GM19239 (cell line): ENCODE data around the gene USP13.
"Not testable (repeated sequence)": the region's sequence is repeated elsewhere in the genome, so short reads cannot be mapped to it uniquely, and the experiment has no call there.

Experiments
- DNase-seq: peaks from one replicate; pipeline ENCODE4 v3.0.0; 2011; ENCODE audit warnings: low spot score; ENCODE audit not compliant: insufficient read length
- FAIRE-seq: peaks from 2 replicates; lab custom pipeline; 2011; peaks lifted over from hg19 to GRCh38; lab: Jason Lieb, UNC

The USP13 gene, protein sequence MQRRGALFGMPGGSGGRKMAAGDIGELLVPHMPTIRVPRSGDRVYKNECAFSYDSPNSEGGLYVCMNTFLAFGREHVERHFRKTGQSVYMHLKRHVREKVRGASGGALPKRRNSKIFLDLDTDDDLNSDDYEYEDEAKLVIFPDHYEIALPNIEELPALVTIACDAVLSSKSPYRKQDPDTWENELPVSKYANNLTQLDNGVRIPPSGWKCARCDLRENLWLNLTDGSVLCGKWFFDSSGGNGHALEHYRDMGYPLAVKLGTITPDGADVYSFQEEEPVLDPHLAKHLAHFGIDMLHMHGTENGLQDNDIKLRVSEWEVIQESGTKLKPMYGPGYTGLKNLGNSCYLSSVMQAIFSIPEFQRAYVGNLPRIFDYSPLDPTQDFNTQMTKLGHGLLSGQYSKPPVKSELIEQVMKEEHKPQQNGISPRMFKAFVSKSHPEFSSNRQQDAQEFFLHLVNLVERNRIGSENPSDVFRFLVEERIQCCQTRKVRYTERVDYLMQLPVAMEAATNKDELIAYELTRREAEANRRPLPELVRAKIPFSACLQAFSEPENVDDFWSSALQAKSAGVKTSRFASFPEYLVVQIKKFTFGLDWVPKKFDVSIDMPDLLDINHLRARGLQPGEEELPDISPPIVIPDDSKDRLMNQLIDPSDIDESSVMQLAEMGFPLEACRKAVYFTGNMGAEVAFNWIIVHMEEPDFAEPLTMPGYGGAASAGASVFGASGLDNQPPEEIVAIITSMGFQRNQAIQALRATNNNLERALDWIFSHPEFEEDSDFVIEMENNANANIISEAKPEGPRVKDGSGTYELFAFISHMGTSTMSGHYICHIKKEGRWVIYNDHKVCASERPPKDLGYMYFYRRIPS

DNA sequence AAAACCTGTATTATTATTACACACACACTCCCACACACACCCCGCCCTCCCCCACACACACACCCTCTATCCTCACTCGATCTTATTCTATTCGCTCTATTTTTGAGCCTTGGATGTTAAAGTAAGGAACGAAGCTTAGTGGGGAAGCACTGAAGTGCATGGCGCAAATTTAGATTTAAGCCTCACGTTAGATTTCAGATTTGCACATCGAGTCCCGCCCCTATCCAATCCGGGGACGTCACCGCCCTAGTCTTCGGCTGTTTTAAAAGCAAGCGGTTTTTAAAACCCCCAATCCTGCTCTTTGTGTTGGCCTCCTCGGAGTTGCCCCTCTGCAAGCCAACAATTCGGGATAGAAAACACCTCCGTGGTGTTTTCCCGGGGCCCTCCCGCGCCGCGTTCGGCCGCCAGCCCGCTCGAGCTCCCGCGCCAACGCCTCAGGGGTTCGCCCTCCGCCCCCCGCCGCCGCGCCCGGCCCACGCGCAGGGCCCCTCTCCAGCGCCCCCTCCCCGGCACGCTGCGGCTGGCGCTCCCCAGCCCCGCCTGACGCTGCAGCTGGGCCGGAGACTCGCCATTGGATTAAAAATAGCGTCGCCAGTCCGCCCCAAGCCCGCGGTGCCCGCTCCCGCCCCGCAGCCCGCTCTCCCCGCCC lies at the start of gene USP13:
Gene USP13, plus strand, starts transcription at position 594 of the 649 bp plus-strand sequence. CDS start 186 bp downstream, outside the sequence.
- peak; percentile 61 for DNase-seq

DNA sequence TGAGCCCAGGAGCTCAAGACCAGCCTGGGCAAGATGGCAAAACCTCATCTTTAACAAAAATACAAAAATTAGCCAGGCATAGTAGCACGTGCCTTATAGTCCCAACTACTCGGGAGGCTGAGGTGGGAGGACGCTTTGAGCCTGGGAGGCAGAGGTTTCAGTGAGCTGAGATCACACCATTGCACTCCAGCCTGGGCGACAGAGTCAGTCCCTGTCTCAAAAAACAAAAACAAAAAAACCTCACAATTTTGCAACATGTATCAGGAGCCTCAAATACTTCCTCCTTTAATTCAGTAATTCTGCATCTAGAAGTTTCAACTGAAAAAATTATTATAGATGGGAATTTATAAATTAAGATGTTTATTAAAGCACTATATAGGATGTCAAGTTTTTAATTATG lies 49.5 kb upstream of the USP13 start:
- FAIRE-seq (no peak), DNase-seq (no peak)

More for the DNA sequence above, at the start of gene USP13:
- FAIRE-seq, result peak; percentile 60

DNA sequence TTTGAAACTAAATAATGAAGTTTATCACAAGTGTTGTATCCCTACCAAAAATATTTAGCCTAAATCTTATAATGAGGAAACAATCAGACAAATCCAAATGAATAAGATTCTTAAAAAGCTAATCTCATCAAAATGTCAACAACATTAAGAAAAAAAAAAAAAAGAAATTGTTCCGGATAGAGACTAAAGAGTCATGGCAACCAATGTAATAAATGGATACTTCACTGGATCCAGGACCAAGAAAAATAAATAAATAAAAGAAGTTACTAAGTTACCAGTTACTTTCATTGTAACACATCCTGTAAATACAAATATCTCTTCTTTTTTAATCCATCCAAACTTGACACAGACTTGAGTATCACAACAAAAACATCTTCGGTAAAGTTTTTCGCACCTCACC lies 49.0 kb upstream of the USP13 start:
- DNase-seq (no peak), FAIRE-seq (no peak)

DNA sequence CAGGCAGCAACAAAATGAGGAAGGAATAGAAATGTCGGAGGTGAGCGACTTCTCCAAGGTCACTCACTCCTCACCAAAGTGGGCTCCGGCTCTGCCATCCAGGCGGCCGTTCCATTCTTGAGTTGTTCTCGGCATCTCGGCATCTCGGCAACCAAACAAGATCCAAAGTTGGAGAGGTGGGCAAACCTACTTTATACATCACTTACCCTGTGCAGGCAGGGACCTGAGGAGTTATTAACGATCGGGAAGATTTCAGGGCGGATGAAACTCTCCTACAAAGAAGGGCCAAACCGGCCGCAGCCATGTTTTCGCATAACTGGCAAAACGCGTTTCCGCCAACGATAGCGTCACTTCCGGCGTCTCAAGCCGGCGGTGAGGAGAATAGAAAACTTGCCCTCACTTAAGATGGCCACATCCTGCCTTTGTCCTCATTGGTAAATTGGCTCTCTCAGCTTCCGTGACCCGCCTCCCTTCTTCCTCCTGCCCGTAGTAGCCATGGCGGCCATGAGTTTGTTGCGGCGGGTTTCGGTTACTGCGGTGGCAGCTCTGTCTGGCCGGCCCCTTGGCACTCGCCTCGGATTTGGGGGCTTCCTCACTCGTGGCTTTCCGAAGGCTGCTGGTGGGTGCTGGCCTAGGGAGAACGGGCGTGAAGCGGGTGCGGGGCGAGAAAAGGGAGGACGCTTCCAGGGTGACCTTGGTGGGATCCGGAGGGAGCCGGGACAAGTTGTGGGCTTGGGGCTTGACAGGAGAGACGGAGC lies 48.3 kb upstream of the USP13 start, which contains the start of the genes MRPL47 and NDUFB5:
Gene MRPL47, minus strand, starts transcription at position 318 of the 758 bp plus-strand sequence. Its CDS starts 14 bp downstream, at position 304.
Gene NDUFB5, plus strand, starts transcription at position 474 of the 758 bp plus-strand sequence. Its CDS starts 22 bp downstream, at position 496.
- DNase-seq (peak; percentile 70), FAIRE-seq (peak; percentile 90)

DNA sequence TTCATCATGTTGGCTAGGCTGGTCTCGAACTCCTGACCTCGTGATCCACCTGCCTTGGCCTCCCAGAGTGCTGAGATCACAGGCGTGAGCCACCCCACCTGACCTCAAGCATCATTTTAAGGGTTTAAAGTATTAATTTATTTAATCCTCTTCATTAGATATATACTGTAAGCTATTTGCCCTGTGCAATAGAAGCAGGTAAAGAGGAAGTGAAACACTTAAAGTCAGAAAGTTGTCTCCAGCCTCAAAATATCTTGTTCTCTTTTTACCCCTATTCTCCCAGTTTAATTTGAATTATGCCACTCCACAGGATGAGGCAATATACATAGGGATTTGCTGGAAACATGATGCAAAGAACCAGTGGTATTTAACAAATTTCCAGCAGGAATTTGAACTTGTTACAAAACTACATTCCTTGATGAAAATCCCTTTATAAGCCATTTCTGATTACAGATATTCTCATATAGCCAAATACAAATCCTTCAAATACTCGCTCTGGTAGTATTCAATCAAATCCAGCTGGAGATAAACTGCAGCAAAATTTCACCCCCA lies 46.2 kb upstream of the USP13 start:
- DNase-seq (no peak), FAIRE-seq (no peak)

DNA sequence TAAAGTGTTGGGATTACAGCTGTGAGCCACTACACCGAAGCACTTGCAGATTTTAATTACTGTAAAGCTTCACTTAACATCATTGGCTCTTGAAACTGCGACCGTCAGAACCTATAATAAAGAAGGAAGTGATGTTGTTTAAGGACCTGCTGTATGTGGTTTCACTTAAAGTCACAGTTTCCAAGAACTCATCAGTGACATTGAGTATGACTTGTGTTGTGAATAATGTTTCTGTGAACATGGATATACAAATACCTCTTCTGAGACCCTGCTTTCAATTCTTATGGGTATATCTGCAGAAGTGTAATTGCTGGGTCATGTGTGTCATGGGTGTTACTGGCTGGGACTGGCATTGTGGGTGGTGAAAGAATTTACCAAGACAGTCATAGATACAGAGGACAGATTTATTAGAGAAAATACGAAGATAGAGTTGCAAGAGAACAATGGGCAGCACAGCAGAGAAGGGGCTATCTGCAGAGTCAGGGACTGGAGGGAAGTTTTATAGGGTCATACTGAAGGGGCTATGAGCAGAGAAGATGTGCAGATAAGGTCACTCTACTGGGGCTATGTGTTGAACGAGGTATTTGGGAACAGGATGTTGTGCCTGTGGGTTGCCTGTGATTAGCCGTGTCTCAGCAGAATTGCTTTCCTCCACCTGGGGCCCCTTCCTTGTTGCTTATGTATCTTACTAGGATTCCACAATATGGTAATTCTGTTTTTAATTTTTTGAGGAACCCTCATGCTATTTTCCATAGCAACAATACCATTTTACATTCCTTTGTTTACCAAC lies 43.7 kb upstream of the USP13 start:
- DNase-seq, result no peak
- peak; percentile 70 for FAIRE-seq

DNA sequence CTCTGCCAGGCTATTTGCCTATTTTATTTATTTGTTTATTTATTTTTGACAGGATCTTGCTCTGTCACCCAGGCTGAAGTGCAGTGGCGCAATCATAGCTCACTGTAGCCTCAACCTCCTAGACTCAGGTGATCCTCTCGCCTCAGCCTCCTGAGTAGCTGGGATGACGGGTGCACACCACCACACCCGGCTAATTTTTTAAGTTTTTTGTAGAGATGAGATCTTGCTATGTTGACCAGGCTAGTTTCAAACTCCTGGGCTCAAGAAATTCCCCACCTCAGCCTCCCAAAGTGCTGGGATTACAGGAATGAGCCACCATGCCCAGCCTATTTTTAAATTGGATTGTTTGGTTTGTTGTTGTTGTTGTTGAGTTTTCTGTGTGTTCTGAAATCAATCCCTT lies 42.8 kb upstream of the USP13 start:
- DNase-seq (no peak), FAIRE-seq (no peak)

DNA sequence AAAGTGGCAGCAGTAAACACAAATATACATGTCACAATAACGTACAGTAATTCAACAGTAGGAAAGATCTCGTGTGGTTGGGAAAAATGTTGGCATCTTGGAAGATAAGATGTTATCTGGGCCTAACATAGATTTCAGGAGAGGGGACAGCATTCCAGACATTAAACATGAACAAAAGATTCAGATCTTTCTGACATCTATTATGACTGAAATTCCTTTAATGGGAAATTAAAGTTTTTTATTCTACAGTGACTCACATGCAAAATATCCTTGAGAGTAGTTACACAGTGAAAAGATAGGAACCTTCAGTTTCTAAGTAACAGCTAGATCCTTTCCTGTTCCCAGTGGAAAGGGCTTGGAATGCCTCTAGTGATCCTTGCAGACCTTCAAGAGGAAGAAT lies 39.0 kb upstream of the USP13 start:
- no peak for FAIRE-seq

DNA sequence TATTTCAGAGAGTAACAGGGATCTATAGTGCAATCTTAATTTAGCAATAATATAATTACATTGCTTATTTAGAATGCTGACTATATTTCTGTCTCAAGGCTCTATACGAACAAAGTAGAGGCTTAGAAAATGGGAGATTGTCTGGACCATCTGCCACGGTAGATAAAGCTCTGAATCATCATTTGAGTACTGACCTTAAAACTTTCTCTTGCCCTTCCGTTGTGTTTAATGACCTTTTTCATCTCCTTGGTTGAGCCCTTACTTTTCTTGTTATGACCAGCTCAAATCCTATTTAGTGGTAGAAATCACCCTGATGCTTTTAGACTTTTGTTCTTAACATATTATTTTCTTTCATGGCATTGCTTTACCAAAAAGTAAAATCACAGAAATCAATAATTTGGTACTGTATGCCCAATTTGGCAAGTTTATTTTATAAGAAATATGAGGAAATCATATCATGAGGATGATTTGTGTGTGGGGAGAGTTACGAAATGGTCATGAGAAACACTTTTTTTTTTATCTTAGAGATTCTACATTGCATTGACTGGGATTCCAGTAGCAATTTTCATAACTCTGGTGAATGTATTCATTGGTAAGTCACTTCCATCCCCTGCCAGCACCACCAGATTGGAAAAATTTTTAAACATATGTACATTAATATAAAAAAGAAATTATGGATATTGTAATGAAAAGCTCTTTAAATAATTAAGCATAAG lies 37.2 kb upstream of the USP13 start:
- no peak for DNase-seq
- no peak for FAIRE-seq

More for the DNA sequence above, 39.0 kb upstream of the USP13 start:
- no peak for DNase-seq

DNA sequence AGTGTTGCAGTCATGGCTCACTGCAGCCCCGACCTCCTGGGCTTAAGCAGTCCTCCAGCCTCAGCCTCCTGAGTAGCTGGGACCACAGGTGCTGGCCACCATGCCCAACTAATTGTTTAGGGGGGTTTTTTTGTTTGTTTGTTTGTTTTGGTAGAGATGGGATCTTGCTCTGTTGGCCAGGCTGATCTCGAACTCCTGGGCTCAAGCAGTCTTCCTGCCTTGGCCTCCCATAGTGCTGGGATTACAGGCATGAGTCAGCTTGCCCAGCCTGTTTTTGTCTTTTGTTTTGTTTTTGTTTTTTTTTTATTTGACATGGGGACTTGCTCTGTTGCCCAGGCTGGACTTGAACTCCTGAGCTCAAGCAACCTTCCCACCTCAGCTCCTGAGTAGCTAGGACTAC lies 30.8 kb upstream of the USP13 start:
- DNase-seq, result no peak
- no peak for FAIRE-seq

DNA sequence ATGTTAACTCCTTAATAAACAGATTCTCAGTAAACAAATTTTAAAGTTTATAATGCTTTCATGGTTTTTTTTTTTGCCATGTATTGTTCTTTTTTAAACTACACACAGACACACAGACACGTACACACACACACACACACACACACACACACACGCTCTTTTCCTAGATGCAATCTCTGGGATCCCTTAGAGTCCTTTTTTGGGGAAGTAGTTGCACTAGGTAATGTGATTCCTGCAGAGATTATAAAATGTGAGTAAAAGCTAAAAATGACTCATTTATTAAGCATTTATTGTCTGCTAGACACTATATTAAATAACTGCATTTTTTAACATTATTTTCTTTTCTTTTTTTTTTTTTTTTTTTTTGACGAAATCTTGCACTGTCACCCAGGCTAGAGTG lies 28.4 kb upstream of the USP13 start:
- DNase-seq (no peak), FAIRE-seq (no peak)

DNA sequence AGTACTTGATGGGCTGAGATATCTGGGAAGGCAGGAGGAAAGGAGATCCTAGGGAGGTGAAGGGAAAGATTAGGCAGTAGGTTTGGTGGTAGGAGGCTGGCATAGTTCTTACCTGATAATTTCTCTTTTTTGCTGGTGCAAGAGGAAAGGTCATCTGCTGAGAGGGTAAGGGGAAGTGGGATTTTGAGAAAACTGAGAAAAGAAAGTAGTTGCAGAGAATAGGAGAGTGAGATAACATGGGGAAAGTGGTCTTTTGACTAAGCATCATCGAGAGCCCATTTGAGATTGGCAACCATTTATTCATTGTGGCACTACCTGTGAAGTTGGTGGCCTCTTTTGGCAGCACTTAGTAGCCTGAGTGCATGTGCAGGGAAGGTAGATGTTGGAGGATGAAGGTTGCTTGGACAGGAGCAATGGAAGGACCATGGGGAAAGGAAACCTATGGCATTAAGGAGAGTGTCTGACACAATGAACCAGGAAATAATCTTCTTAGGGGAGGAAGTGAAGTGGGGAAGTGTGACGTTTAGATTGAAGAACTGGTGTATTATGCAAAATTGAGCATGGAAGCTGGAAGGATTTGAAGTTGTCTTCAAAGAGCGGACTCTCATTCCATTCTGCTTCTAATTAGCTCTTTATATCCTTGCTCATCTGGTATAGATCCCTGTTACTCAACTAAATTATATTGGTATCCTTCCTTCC lies 21.9 kb upstream of the USP13 start:
- FAIRE-seq (peak; percentile 4), DNase-seq (no peak)

DNA sequence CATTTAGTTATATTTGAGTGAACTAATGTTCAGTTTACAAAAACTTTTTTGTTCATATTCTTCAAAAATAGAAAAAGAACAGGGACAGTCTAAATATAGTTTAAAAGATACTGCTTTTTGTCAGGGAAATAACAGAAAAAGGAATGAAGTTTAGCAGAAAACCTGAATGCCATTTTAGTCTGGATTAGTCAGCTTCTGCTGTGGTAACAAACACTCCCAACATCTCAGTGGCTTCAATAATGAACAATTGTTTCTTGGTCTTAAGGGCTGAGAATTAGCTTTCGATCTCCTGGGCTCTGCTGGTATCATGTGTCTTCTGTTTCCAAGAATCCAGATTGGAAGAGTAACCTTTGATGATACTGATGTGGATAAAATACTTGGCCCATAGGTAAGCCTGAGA lies 12.4 kb upstream of the USP13 start:
- DNase-seq, result no peak
- no peak for FAIRE-seq

DNA sequence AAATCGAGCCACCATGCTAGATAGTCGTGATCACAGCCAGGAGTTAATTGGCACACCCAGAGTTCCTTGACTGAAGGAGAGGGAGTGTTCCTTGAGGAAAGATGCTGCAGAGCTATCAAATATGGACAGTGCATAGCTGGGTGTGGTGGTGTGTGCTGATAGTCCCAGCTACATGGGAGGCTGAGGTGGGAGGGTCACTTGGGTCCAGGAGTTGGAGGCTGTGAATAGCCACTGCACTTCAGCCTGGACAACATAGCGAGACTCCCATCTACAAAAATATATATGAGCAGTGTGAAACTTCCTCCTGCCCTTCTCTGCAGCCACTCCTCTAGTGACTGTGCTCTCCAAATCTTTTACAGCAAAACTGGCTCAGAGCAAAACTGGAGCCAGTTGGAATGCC lies 10.0 kb upstream of the USP13 start:
- DNase-seq, result no peak
- no peak for FAIRE-seq

DNA sequence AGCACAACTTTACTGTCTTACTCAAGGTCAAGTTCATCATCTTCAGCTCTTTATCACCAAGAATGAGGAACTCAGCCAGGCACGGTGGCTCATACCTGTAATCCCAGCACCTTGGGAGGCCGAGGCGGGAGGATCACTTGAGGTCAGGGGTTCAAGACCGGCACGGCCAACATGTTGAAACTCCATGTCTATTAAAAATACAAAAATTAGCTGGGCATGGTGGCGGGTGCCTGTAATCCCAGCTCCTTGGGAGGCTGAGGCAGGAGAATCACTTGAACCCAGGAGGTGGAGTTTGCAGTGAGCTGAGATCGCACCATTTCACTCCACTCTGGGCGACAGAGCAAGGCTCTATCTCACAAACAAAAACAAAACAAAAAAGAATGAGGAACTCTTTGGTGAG lies 9.0 kb upstream of the USP13 start:
- not testable (repeated sequence) for FAIRE-seq

DNA sequence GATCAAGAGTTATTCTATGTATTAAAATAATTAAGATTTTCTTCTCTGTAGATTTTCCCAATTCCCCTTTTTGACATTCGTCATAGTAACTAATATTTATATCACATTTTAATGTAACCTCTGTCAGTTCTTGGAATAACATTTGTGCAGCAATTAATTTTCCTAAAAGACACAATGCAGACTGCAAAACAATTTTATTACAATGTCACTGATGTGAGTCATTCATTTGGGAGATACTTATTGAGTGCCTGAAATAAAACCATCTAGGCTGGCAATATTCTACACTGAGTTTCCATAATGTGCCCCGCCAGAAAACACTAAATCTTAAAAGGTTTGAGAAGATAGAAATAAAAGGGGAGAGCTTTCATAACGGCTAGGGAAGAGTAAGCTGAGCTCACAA lies 6.7 kb upstream of the USP13 start:
- FAIRE-seq (no peak), DNase-seq (no peak)

More for the DNA sequence above, 9.0 kb upstream of the USP13 start:
- DNase-seq, result not testable (repeated sequence)

DNA sequence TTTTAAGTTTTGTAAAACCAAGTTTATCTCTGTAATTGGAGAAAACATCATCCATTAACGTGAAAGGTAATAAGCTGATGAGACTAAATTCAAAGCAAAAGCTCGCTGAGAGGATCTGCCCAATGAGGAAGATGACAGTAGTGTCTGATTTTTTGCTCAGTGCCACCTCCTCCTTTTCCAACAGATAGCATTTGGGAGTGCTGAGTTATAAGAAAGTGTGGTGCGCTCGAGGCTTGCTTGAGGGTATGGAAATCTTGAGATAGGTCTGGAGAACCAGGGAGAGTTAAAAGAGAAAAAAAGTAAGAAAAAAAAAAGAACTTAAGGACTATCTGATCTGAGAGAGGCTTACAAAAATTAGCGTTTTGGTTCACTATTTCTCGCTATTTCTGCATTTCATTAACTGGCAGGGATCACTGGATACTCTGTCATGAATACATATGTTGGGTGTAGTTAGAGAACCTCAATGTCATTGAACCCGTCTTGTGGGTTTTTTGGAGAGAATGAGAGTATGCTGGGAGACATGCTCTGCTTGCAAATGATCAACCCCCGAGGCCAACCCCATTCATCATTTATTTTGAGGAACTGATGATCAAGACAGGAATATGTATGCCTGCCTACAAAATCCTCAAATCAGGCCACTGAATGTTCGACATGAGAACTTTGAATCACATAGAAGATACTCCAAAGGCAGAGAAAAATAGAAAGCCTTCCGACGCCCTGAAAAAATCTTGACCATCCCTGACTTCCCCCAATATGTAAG lies 973 bp upstream of the USP13 start:
- FAIRE-seq, result no peak
- no peak for DNase-seq
